Measurements from ENCODE around the gene PTX4. TPM values are rescaled to one million over a fixed set of nuclear protein-coding genes. Genes with fewer than 3 reads are reported as not detected.
"Not testable (repeated sequence)": the region's sequence is repeated elsewhere in the genome, so short reads cannot be mapped to it uniquely, and the experiment has no call there.

PTX4 gene
- total RNA-seq, 1 donor from 2014 or later = 0.35 TPM

GRCh38 chr16:1446296-1447080, 42.3 kb downstream of the PTX4 start:
- DNase-seq (ENCODE audit: low spot score) = no peak

DNA sequence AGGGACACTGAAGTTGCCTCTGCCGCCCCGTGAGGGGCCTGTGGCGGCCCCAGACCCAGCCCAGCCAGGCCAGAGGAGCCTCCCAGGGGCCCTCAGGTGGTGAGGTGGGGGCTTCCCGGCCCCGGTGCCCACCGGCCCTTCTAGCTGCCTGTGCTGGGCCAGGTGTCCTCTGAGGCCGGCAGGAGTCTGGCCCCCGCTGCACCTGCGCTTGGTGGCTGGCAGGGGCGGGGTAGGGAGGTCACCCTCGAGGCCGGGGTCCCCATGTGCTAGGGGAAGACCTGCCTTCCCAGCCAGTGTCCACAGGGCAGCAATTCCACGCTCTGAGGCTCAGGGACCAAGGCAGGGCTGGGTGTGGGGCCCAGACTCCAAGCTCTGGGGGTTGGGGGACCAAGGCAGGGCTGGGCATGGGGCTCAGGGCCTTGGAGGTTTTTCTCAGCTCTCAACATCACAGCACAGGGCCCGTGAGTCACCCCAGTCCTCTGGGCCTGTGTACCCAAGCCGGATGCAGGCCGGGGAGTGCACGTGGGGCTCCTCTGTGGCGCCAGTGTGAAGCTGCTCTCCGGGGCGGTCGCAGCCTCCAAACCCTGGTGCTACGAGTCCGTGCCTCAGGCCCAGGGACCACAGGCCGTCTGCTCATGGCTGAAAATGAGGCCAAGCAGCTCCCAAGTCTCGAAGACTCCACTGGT, 43.1 kb downstream of the PTX4 start:
- DNase-seq (ENCODE audit: low spot score) = no peak

- no peak for DNase-seq (ENCODE audit: low spot score)
Observed at GRCh38 chr16:1444730-1445517, 43.8 kb downstream of the PTX4 start.

- no peak for DNase-seq (ENCODE audit: low spot score)
Observed at GRCh38 chr16:1443980-1444729, 44.6 kb downstream of the PTX4 start, which contains the start of gene CCDC154. TSS of gene CCDC154 (minus strand) at chr16:1444556. CDS start at chr16:1444322, 234 bp downstream.

- DNase-seq (ENCODE audit: low spot score) = no peak
Observed at GRCh38 chr16:1443403-1443973, 45.3 kb downstream of the PTX4 start.

DNA sequence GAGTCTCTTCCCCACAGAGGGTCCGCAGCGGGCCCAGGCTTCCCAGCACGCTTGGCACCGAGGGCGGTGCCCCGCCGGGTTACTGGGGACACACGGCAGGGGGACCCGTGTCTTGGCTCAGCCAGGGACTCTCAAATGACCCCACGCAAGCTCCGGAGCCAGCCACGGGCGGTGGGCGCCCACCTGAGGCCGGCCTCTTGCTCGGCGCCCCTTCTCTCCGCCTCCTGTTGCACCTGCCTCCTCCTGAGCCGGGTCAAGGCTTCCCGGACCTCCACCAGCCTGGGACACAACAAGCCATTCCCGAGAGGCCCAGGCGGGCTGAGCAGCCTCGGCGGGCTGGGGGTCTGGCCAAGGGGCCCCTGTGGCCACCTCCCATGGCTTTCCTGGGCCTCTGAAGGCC, 46.0 kb downstream of the PTX4 start:
- no peak for DNase-seq (ENCODE audit: low spot score)

GRCh38 chr16:1441391-1441829, 47.3 kb downstream of the PTX4 start:
- DNase-seq (ENCODE audit: low spot score) = no peak

- DNase-seq (ENCODE audit: low spot score) = not testable (repeated sequence)
Observed at GRCh38 chr16:1439699-1440074, 49.1 kb downstream of the PTX4 start.

GRCh38 chr16:1439058-1439698, 49.6 kb downstream of the PTX4 start:
- DNase-seq (ENCODE audit: low spot score) = no peak

GRCh38 chr16:1438229-1439057, 50.3 kb downstream of the PTX4 start:
- no peak for DNase-seq (ENCODE audit: low spot score)

- no peak for DNase-seq (ENCODE audit: low spot score)
Observed at GRCh38 chr16:1437606-1438005, 51.1 kb downstream of the PTX4 start.

DNA sequence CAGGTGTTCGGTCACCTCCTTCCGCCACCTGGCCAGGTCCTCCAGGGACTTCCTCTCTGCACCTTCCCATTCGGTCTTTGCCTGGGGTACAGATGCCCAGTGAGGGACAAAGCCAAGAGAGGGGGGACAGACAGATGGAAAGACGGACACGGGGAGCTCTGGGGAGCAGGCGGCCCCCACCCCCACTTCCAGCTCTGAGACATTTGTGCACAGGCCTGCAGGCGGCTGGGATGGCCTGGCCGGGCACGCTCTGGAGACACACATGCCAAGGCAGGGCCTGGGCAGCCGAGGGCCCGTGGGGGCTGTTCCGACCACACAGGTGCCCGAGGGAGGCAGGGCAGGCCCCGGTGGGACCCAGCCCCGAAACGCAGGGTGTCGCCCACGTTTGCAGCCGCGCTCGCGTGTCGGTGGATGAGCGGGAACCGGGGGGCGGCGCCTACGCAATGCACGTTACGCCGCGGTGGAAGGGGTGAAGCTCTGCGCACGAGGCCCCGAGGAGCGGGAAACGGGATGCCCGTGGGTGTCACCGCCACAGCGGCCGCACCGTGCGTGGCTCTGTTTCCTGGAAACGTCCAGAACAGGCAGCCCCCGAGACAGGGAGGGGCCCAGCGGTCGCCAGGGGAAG, 51.9 kb downstream of the PTX4 start:
- no peak for DNase-seq (ENCODE audit: low spot score)

DNA sequence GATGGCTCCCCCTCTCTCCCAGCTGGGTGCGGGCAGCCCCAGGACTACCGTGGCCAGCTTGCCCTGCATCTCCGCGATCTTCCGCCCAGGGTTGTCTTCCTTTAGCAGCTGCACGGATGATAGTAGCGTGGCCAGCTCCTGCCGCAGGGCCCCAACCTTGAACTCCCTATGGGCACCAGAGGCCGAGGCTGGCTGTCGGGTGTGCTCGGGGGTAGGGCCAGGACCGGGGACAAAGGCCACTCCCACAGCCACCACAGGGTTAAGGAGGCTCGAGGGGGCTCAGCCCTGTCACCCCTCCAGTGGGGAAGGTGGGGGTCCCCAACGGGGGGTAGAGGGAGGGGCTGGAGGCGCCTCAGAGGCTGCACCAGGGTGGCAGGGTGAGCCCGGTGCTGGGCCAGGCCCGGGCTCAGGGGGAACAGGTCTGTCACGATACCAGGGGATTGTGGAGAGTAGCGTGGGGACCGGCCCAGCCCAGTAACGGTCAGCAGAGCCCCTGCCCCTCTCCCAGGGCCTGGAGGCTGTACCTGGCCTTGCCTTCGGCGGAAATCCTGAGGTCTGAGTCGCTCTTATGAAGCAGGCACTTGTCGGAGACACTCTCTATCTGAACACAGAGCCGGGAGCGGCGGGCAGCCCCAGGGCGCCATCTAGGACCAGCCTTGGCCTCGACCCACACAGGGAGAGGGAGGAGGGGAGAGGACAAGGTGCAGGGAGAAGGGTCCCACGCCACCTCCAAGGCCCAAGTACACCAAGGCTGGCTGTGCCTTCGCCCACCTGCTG, 52.6 kb downstream of the PTX4 start:
- no peak for DNase-seq (ENCODE audit: low spot score)

Other genes starting within 250 kb of the PTX4 start
- 10.7 TPM for gene TPSAB1, start 248.2 kb downstream of the PTX4 start, total RNA-seq
- gene TPSD1, start 232.9 kb downstream of the PTX4 start, total RNA-seq = not detected
- 91.9 TPM for gene UBE2I, start 179.3 kb downstream of the PTX4 start, total RNA-seq
- gene BAIAP3, start 155.3 kb downstream of the PTX4 start, total RNA-seq = 1.3 TPM
- 58.2 TPM for gene TSR3, start 137.1 kb downstream of the PTX4 start, total RNA-seq
- 72.1 TPM for gene GNPTG, start 137.0 kb downstream of the PTX4 start, total RNA-seq
- 14.5 TPM for gene UNKL, start 74.2 kb downstream of the PTX4 start, total RNA-seq
- gene UQCC4, start 68.2 kb downstream of the PTX4 start, total RNA-seq = 13.0 TPM
- gene PERCC1, start 57.9 kb downstream of the PTX4 start, total RNA-seq = 0.35 TPM
- gene CCDC154, start 44.4 kb downstream of the PTX4 start, total RNA-seq = 0.45 TPM
- 80.8 TPM for gene CLCN7, start 13.9 kb downstream of the PTX4 start, total RNA-seq
- gene TELO2, start 4.4 kb upstream of the PTX4 start, total RNA-seq = 25.7 TPM
- 37.2 TPM for gene TMEM204, start 44.7 kb upstream of the PTX4 start, total RNA-seq
- gene IFT140, start 123.1 kb upstream of the PTX4 start, total RNA-seq = 12.7 TPM
- gene CRAMP1, start 123.4 kb upstream of the PTX4 start, total RNA-seq = 15.4 TPM
- 39.0 TPM for gene JPT2, start 189.3 kb upstream of the PTX4 start, total RNA-seq
- 55.6 TPM for gene MAPK8IP3, start 217.3 kb upstream of the PTX4 start, total RNA-seq